GDM1 (cell line): ENCODE data around the gene MRPS22.
"Not testable (repeated sequence)": the region's sequence is repeated elsewhere in the genome, so short reads cannot be mapped to it uniquely, and the experiment has no call there.

ENCODE experiments used
- DNase-seq: peaks from one replicate; lab custom pipeline; 2025; lab: John Stamatoyannopoulos, UW

MRPS22 gene

DNA sequence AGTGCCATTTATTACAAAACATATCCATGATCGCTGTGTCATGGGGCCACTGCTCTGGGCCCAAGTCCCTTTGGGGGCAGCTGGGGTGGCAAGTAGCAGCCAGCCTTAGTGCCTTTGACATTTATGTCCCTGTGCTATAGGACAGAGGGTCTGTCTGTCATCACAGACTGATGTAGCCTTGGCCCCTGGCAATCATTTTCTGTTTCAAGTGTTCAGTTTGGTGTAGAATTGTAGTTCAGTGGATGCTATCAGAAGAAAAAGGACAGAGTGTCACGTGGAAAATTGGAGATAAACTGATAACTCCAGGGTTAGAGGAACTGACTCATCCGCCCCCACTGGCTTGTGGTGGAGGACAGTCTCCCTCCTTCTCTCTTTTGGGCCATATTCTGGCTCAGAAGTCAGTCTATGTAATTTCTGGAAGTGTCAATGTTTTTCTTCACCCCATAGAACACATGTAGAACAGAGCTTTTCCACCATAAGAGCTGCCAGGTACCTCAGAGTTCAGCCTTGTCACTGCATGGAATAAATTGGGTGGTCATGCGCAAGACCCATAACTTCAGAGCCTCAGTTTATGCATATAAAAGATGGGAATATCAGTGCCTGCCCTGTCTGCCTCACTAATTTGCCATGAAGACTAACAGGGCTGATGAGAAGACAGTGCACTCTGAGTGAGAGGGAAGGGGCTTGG, 4.5 kb upstream of the MRPS22 start:
- no peak for DNase-seq

DNA sequence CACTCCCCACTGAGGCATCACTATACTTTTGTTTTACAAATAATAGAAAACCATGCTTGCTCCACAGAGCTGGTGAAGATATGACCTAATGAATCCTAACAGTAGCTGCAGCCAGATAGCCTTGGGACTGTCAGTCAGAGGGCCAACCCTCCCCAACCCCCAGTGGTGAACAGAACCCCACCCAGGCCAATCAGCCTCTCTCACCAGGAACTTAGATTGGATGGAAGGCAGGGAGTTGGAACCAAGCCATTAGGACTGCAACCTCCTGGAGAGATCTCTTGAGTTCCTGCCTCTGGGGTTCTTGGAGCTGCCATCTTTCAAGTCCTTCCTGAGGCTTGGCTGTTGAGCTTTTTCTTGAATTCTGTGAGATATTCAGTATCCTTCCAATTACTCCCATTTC, 3.0 kb upstream of the MRPS22 start:
- DNase-seq = no peak

DNA sequence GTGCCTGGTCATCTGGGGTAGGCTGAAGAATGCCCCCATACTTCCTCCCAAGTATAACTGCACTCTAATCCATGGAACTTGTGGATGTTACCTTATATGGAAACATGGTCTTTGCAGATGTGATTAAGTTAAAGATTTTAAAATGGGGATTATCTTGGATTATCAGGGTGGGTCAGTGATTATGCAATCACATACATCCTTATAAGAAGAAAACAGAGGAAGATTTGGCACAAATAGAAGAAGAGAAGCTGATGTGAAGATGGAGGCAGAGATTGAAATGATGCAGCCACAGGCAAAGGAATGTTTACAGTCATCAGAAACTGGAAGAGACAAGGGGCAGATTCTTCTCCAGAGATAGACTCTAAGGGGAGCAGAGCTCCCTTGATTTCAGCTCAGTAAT, 1.8 kb upstream of the MRPS22 start:
- DNase-seq = no peak

DNA sequence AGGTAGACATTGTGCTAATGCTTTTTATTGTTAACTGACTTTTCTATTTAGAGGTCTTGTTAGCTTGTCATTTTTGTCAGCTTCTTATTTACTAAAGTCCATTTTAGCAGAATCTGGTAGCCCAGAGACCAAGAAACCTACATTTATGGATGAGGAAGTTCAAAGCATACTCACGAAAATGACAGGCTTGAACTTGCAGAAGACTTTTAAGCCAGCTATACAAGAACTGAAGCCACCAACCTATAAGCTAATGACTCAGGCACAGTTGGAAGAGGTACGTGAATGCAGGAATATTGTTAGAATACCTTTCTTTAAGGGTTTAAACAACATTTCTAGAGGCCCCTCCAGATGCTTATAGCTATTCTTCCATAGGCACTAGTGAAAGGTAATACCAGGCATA, 3.0 kb downstream of the MRPS22 start:
- no peak for DNase-seq

DNA sequence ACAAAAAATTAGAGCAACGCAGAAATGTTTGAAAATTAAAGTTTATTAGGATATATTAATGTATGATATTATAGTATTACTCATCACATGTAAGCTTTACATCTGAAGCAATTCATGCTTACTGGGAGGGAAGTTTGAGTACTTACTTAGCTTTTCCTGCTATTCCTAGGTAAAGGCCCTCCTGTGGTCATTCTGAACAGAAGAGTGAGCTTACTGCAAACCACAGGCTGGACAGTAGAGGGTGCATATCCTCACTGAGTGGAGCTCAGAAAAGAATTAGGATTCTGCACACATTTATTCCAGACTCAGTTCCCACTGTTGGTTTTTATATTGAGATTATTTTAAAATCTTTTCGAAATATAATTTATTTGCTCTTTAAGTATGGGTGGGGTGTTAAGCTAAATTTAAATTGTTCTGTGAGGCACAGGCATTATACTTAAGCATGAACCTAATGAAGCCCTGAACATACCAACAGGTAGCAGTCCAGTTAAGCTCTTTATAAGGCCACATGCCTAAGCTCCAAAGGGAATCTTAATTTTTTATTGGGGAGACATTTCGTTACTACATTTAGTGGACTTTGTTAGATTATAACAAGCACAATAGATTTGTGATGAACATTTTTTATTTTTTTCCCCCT, 10.2 kb downstream of the MRPS22 start:
- no peak for DNase-seq

DNA sequence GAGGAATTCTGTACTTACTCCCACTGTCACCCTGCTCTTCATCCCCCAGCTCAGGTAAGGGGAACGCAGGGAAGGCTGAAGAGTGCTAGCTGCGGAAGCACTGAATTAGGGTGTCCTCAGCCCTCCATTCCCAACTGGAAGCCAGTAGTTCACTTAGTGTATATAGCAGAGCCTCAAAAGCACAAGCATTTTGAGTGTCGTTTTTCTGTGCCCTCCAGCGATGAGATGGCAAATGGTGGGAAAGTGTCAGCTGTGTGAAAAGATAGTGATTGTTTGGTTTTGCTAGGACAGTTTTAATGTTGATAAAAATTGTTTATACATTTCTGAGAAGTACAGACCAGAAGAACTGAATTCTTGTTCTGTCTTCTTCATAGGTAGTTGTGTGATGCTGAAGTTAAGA, 10.8 kb downstream of the MRPS22 start:
- no peak for DNase-seq

DNA sequence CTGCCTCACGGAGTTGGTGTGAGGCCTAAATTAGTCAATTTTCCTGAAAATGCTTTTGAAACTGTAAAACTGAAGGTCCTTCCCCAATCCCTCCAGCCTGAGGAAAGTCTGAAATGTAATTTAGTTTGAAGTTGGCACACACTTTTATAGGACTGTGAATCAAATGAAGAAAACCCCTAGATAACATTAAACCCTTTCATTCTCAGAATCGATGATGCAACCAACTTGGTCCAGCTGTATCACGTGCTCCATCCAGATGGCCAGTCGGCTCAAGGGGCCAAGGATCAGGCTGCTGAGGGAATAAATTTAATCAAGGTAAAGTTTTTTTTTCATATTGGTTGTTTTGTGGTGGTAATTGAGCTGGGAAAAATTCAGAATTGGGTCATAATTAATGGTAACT, 11.7 kb downstream of the MRPS22 start:
- no peak for DNase-seq

DNA sequence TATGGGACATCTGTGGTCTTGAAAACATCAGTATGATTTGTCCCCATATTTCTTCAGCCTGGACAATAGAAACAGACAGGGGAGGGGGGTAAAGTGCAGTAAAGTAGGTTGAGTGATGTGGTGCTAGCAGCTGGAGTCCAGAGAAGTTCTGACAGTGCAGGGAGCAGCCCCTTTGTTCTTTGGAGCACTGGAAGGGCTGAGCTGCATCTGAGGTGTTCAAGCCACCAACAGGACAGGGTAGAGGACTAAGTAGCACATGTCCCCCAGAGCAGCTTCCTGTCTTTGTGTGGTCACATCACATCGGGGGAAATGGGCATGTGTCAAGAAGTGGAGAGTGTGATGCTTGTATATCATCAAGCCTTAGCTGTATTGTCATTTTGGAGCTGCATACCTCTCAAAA, 12.1 kb downstream of the MRPS22 start:
- DNase-seq = no peak

DNA sequence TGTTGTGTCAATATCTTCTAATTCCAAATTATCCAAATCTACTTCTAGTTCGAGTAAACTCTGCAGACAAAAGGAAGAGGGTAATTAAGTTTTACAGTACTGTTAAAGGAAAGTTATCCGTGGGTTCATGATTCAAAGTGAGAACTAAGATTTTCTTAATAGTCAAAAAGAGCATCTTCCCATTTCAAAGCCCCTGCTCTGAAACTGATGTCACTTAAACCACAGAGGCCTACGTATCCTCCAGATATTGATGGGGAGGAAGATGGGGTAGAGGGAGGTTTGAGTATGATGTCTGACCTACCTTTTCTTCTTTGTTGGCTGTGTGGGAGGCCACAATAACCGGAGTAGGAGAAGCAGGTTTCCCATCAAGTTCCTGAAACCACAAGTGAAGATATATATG, 14.1 kb downstream of the MRPS22 start:
- DNase-seq = no peak

DNA sequence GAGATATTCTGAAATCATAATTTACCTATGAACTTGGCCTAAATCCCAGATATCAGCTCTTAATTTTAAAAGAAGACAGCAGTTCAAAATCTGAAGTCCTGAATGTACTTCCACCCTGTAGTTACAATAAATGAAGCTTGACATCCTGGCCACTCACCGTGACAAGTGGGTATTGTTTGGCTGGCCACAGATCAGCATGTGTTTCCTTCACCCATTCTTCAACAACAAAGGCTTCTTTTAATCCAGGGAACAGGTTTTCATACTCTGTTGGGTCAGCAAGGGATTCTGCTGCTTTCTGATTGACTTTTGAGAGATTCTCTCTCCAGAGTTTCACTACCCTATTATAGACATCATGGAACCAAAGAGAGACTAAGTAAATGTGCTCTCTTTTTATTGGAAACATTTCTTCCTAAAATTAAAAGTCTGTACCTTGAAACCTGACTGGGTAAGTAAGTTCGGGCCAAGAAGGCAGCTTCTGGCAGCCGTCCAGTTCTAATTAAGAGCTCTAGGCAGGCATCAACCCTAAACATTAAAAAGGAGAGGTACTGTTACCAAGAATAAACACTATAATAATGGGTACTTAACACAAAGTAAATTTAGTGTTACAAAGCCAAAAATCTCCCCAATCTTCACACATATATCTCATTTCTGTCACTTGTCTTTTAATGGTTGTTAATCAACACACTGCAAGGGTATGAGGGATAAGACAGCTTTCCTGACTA, 15.2 kb downstream of the MRPS22 start:
- DNase-seq = no peak

DNA sequence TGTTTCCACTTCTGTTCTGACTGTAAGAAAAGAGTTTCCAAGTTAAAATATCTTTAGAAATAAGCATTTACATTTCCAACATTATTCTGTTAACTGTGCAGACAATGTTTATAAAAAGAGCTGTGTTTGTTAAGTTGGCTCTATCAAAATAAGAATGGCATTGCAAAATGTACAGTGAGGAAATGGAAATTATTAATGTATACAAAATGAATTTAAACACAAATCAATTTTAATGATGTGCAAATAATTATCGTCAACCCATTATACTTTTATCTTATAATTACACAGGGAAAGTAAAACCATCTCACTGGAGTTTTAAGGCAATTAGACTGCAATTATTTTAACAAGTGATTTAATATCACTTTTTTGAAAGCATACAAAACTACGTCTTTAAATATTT, 17.5 kb downstream of the MRPS22 start:
- DNase-seq = no peak

DNA sequence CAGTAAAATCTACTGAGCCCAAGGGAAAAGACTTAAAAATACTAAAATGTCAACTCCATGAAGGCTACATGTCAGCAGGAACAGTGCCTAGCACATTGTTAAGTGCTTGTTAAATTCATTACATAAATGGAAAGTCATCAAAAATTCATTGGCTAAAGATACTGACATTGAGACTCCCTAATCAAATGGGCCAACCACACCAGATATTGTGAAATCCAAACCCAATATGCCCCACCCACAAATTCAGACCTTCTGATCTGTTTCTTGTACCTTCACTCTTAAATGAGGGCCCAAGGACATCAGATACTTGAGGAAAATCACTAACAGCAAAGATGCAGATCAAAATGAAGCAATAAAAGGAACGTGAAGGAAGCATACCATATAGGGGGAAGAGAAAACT, 20.7 kb downstream of the MRPS22 start:
- no peak for DNase-seq

DNA sequence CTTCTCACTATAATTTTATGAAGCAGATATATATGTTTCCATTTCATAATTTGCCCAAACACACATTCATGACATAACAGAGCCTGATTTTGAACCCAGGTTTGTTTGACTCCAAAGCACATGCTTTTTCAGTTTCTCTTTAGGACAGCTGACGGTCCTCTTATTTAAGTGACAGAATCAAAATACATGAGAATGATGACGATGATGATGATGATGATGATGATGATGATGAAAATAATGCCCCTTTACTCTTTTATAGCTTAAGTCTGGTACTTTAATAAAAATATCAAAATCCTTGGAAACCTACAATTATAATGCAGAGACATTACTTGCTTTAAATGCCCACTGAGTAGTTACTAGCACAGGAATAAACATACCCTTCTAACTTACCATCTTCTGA, 30.3 kb downstream of the MRPS22 start:
- no peak for DNase-seq

DNA sequence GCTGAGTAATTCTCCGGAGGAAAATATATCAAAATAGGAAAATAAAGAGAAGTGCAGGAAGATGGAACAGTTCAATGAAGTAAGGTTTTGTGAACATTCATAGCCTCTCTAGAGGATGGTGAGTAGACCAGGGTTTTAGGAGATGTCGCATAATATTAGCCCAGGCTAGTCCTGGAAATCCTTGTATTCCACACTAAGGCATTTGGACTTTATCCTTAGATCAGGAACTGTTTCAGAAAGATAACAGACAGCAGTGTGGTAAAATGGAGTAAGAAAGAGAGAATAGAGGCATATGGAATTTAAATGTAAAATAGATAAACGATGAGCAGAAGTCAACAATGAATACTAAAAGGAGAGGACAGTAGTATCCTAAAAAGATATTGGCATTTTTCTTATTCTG, 33.6 kb downstream of the MRPS22 start:
- DNase-seq = no peak

DNA sequence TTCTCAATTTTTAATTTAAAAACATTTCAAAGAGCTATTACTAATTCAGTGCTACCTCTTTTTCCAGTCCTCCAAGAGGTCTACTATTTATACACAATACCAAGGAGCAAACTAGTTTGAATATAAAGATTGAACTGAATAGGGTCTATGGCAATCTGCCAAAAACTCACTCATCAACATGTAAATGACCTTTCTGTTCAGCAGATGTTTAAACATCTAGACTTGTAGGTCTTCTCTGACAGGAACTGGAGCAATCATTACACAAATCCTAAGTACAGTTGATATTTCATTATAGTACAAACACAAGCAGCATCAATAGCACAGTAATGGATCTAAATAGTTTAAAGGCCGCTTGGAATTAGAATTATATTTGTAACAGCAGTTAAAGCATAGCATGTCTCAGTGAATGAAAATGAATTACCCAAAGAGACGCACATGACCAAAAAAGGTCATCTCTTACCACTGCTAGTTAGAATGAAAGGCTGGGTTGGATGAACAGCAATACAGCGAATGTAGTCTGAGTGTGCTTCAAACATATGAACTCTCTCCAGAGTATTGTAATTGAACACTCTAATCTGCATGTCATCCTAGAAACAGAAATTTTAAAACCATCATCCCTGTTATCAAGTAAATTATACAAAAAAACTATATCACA, 34.9 kb downstream of the MRPS22 start:
- no peak for DNase-seq

DNA sequence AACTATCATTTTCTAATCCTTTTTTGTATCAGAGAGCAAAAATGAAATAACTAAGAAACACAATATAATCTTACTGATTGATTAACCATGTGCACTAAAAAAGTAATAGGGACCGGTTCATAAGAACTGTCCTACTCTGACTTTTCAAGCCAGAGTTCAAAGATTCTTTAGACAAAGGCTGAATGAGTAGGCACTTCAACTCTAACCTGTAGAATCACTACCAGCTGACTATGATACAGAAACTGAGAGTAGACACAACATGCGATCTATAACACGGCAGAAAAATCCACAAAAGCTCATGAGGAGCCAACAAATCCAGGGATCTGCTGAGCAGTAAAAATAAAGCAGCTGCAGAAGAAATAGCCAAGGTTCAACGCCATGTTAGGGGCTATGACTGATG, 36.8 kb downstream of the MRPS22 start:
- no peak for DNase-seq

DNA sequence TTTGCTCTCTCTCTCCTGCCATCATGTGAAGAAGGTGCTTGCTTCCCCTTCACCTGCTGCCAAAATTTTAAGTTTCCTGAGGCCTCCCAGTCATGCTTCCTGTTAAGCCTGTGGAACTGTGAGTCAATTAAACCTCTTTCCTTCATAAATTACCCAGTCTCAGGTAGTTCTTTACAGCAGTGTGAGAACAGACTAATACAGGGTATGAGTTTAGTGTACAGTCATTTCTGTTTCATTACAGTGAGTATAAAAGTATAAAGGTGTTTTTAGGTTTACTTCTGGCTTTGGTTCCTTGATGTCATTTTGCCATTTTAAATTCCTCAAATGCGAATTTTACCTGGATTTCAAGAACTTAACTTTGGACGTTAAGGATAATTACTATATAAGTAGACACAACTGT, 38.5 kb downstream of the MRPS22 start:
- DNase-seq = not testable (repeated sequence)

DNA sequence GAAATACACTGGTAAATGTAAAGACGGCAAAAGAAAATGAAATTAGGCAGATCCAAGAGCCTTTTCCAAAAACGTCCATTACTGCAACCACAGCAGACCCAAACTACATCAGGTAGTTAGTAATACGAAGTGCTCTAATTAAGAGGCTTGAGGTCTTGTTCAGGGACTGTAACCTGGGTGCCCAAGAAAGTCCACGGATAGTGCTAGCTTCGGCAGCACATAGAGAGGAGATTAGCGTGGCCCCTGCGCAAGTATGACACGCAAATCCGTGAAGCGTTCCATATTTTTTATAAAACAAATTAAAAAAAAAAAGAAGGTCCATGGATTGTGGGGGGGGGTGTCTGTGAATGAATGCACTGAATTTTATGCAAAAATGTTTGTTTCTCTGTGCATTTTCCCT, 44.3 kb downstream of the MRPS22 start:
- no peak for DNase-seq

DNA sequence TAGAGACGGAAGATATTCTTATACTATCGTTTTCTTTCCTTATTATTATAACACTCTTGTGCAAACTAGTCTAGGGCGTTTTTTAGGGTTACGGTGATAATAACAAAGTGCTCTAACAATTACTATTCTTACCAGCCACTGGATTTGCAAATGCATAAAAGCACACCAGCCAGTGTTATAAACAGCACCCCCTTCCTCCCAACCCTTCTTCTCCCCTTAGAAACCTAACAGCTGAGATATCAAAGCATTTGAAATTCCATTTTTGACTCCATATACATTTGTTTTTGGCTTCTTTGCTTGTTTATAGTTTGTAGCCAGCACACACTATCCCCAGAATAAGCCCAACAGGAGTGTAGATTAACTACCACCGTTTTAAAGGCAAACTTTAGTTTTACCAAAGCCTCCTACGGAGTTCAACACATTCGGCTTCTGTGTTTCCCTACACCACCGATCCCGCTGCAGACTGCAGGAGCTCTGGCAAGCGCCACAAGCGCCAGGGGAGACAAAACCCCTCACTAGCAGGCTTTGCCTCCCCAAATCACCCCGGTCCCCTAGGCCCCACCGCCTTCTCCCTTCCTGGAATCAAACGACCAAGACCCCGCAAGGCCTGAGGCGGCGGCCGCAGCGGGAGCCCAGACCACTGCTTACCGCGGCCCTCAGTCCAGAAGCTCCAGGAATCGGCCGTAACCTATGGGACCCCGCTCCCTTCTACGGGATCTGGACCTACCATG, 45.2 kb downstream of the MRPS22 start:
- DNase-seq = no peak

DNA sequence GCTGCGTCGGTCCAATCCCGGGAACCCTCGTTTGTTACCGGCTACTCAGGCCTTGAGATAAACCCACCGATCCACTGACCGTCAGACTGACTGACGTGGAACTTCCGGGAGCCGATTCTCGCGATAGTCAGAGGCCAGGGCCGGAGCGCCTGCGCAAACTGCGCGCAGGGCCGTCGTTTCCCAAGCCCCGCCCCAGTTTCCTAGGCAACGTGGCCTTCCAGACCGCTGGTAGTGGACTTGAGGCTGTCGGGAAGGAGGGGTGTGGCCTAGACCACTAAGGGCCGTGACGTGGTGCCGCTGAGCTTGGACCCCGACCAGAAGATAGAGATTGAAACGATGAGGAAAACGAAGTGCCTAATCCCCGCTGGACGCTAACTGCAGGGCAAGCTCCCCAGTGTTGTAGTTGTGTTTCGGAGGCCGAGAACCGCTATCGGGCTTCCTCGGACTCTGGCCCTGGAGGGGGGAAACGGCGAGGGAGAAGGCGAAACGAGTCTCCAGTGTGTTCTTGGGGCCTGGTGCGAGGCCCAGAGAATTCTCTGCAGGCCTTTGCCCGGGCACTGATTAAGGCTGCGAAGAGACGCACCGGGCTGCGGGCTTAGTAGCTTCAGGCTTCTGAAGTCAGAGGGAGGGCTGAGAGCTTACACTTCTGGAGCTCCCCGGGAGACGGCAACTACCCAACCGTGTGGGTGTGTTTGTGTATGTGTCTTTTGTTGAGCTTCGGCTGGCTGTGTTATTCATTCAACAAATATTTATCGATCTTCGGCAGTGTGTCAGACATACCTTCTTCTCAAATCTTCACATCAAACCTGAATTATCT, 45.9 kb downstream of the MRPS22 start, which contains the start of gene COPB2:
TSS of gene COPB2 (minus strand) at position 96 of the 817 bp plus-strand sequence. CDS start 97 bp downstream, outside the sequence.
- peak; percentile 96 for DNase-seq

DNA sequence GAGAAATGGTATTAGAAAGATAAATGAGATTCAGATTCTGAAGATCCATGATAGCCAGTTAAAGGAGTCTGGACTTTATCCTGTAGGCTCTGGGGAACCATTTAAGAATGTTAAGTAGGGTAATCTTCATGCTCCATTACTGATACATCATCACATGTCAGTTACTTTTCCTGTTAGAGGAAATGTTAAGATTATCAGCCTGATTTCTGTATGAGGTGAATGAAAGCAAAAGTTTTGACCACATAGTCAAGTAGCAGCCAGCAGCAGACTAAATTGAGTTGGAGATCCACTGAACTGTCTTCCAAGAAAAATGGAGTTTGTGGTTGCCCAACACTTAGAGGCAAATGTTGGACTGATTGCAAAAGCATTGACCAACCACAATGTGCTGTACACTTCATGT, 50.3 kb downstream of the MRPS22 start:
- no peak for DNase-seq
